Endodermal cell (in vitro differentiated cells): ENCODE data around the gene MZT2A. TPM values are rescaled to one million over a fixed set of nuclear protein-coding genes. Genes with fewer than 3 reads are reported as not detected.
"Not testable (repeated sequence)": the region's sequence is repeated elsewhere in the genome, so short reads cannot be mapped to it uniquely, and the experiment has no call there.

Source experiments
- DNase-seq: peaks from one replicate; pipeline ENCODE4 v3.0.0-alpha.2; 2017
- H3K27ac ChIP-seq: 2 replicates; pipeline ENCODE4 v1.5.1; 2013; ENCODE audit warnings: mild to moderate bottlenecking, low read depth, low read length, moderate library complexity
- H3K27me3 ChIP-seq: 2 replicates; pipeline ENCODE4 v1.6.1; 2013; ENCODE audit warnings: mild to moderate bottlenecking, low read length, moderate library complexity; ENCODE audit not compliant: insufficient read depth, control insufficient read depth, poor library complexity, severe bottlenecking
- H3K36me3 ChIP-seq: 2 replicates; pipeline ENCODE4 v1.7.0; 2013; ENCODE audit warnings: mild to moderate bottlenecking, low read length, moderate library complexity; ENCODE audit not compliant: control insufficient read depth, insufficient read depth
- H3K4me1 ChIP-seq: one replicate; pipeline ENCODE4 v1.7.0; 2013; ENCODE audit warnings: low read length; ENCODE audit not compliant: control insufficient read depth, insufficient read depth
- H3K4me3 ChIP-seq: 2 replicates; pipeline ENCODE4 v1.5.1; 2013; ENCODE audit warnings: mild to moderate bottlenecking, low read length, moderate library complexity
- H3K9ac ChIP-seq: 2 replicates; pipeline ENCODE4 v1.6.1; 2013; ENCODE audit warnings: mild to moderate bottlenecking, low read length, moderate library complexity; ENCODE audit not compliant: poor library complexity, severe bottlenecking; ENCODE audit errors: extremely low read depth
- H3K9me3 ChIP-seq: 2 replicates; pipeline ENCODE4 v1.6.1; 2013; ENCODE audit warnings: mild to moderate bottlenecking, low read length, moderate library complexity; ENCODE audit not compliant: control insufficient read depth
- H3K27ac Mint-ChIP-seq: 2 replicates; pipeline ENCODE4 v1.8.0; 2020; ENCODE audit warnings: mixed read lengths
- H3K27me3 Mint-ChIP-seq: 2 replicates; pipeline ENCODE4 v1.8.0; 2021; ENCODE audit warnings: mild to moderate bottlenecking, mixed read lengths; ENCODE audit not compliant: insufficient read depth
- H3K36me3 Mint-ChIP-seq: 2 replicates; pipeline ENCODE4 v1.8.0; 2020; ENCODE audit warnings: low read depth, mixed read lengths
- H3K4me1 Mint-ChIP-seq: 2 replicates; pipeline ENCODE4 v1.8.0; 2020; ENCODE audit warnings: mixed read lengths
- H3K4me3 Mint-ChIP-seq: 2 replicates; pipeline ENCODE4 v1.8.0; 2020; ENCODE audit warnings: mild to moderate bottlenecking, moderate library complexity, mixed read lengths
- H3K9me3 Mint-ChIP-seq: 2 replicates; pipeline ENCODE4 v1.8.0; 2020; ENCODE audit warnings: mild to moderate bottlenecking, mixed read lengths
- WGBS, 2 experiments: methylation state at CpG; one replicate each; pipeline versions ENCODE4 v1.1.5 to v1.1.7; 2013; ENCODE audit warnings: missing lambda C conversion rate in 2 of 2, mixed read lengths in 1 of 2; ENCODE audit not compliant: insufficient coverage in 1 of 2, insufficient read length in 1 of 2; 5-methylcytosine and 5-hydroxymethylcytosine counted together
- total RNA-seq, 2 donors: library from RNA; stranded (reverse); fragmentation: NEBNext Ultra II Directional in 1 of 2; extraction: Animal tissue kit (Norgen Biotek cat#: 25700) in 1 of 2; gene quantifications; 2 replicates in 1 of 2; 3 replicates in 1 of 2; pipeline ENCODE4 v1.2.1, GENCODE V29; 2021
- TF ChIP-seq, protein P1 (sequence below): fragments of 200-600 bp; sonication (generic); conservative IDR thresholded peaks from 2 replicates; pipeline ENCODE4 v1.5.0; 2021; ENCODE audit warnings: antibody characterized with exemption, mild to moderate bottlenecking

MZT2A gene
- total RNA-seq, 2 donors from 2014 or later: 133 to 144 TPM

DNA sequence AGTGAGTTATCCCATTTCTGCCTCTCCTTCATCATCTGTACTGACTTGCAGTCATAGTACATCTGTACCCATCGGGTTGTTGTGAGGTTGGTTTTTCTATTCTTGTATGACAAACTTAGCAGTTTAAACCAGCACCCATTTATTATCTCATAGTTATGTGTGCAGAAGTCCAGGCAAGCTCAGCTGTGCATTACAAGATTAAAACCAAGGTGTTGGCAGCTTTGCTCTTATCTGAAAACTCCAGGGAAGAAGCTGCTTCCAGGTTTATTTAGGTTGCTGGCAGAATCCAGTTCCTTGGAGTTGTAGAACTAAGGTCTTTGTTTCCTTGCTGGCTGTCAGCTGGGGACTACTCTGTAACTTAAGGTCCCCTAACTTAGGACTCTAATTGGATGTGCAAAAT lies 3.3 kb upstream of the MZT2A start:
- H3K9me3 ChIP-seq, H3K4me1 ChIP-seq, DNase-seq, H3K9me3 Mint-ChIP-seq, H3K27ac ChIP-seq, H3K27me3 Mint-ChIP-seq, H3K27ac Mint-ChIP-seq, H3K27me3 ChIP-seq, H3K9ac ChIP-seq: not testable (repeated sequence)
- H3K4me3 ChIP-seq: peak overlapping the region; percentile 28
- H3K36me3 ChIP-seq: peaks cover 26% of the 10 kb centered on the region
- Mint-ChIP-seq H3K4me3 (peak overlapping the region; percentile 95), H3K4me1 (peaks cover 14% of the 10 kb centered on the region), H3K36me3 (peaks cover 28% of the 10 kb centered on the region)
- no CpG with 5 or more reads among the region's 1 CpG for WGBS, 2 experiments

DNA sequence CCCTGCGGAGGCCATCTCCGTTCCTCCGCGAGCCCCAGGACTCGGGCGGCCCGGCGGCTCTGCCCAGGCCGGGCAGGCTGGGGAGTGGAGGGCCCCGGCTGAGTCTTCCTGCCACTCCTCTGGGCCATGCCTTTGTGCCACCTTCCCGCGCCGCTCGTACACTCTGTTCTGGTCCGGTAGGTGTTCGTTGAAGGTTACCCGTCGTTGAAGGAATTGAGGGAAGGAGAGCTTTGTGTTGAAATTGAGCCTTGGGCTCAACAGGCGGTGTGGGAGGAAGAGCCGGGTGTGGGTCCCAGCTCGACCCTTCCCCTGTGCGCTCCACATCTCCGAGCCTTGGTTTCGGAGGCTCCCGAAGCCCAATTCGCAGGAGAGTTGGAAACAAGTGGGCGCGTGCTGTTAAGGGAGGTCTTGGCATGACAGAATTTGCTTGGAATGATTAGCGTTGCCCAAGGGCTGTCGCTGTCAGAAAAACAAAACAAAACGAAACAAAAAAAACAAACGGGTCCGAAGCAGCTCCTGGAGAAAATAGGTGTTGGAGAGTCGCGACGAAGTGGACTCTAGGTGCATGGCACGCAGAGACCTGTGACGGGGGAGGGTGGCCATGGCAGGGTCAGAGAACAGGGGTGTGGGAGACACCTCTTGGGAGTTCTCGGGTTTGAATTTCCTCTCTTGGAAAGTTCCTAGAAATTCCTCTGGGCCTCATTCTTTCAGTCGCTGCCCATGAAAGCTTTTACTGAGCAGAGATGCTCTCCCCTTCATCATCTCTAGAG lies 1.2 kb upstream of the MZT2A start:
- WGBS, 2 experiments: 0 to 1% methylated on average over 29 to 40 of the region's 40 CpGs
- DNase-seq: no peak
- H3K9me3 Mint-ChIP-seq: no peaks in the 10 kb centered on the region

DNA sequence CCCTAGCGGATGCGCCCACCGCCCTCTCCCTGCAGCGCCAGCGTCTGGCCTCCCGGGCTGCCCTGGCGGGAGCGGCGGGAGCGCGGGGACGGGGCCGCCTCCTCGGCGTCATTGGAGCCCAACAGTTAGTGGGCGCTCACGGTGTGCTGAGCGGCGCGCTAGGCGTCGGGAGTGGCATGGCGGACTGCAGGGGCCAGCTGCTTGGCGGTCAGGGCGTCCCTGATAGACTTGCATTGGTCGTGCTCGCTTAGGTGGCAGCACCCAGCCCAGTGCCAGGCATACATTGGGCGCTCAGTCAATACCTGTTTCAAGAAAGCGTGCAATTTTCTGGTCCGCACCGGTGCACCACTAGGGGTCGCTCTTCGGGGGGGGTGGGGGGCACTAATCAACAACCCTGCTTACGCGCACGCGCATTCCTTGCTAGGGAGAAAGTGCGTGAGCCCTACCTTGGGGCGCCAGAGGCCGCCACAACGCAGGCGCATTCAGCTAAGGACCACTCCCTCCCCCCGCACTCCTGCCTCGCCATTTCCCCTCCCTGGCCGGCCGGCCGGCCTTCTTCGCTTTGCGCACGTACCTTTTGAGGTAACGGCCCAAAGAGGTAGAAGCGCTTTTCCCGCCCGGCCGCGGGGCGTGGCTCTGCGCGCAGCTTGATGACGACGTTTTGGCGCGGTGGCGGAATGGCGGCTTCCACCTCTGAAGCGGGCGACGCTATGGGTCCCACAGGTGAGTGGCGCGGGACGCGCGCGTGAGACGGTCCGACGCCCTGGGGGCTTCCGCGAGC lies 411 bp upstream of the MZT2A start:
- Histone ChIP-seq H3K4me1 (no peaks in the 10 kb centered on the region), H3K27me3 (no peaks in the 10 kb centered on the region), H3K9ac (peak overlapping the region; percentile 88), H3K4me3 (peak overlapping the region; percentile 96), H3K9me3 (no peaks in the 10 kb centered on the region), H3K27ac (peak overlapping the region; percentile 77), H3K36me3 (peaks cover 4% of the 10 kb centered on the region)
- H3K9me3 Mint-ChIP-seq: no peaks in the 10 kb centered on the region
- H3K4me3 Mint-ChIP-seq: peak overlapping the region; percentile 95
- no peaks in the 10 kb centered on the region for H3K27me3 Mint-ChIP-seq
- WGBS, 2 experiments: 0% methylated on average over 38 to 79 of the region's 79 CpGs
- peak; percentile 99 for DNase-seq
- TF ChIP-seq, protein P1, sequence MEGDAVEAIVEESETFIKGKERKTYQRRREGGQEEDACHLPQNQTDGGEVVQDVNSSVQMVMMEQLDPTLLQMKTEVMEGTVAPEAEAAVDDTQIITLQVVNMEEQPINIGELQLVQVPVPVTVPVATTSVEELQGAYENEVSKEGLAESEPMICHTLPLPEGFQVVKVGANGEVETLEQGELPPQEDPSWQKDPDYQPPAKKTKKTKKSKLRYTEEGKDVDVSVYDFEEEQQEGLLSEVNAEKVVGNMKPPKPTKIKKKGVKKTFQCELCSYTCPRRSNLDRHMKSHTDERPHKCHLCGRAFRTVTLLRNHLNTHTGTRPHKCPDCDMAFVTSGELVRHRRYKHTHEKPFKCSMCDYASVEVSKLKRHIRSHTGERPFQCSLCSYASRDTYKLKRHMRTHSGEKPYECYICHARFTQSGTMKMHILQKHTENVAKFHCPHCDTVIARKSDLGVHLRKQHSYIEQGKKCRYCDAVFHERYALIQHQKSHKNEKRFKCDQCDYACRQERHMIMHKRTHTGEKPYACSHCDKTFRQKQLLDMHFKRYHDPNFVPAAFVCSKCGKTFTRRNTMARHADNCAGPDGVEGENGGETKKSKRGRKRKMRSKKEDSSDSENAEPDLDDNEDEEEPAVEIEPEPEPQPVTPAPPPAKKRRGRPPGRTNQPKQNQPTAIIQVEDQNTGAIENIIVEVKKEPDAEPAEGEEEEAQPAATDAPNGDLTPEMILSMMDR: peak; percentile 78
- peaks cover 16% of the 10 kb centered on the region for H3K4me1 Mint-ChIP-seq
- peak overlapping the region; percentile 98 for H3K27ac Mint-ChIP-seq
- peaks cover 11% of the 10 kb centered on the region for H3K36me3 Mint-ChIP-seq

More for the DNA sequence above, 1.2 kb upstream of the MZT2A start:
- Mint-ChIP-seq H3K4me3 (peak overlapping the region; percentile 95), H3K36me3 (peaks cover 10% of the 10 kb centered on the region), H3K27me3 (no peaks in the 10 kb centered on the region), H3K27ac (peak overlapping the region; percentile 98), H3K4me1 (peaks cover 16% of the 10 kb centered on the region)
- Histone ChIP-seq H3K4me3 (peak overlapping the region; percentile 96), H3K27me3 (no peaks in the 10 kb centered on the region), H3K27ac (peak overlapping the region; percentile 40), H3K36me3 (peaks cover 9% of the 10 kb centered on the region), H3K4me1 (no peaks in the 10 kb centered on the region), H3K9me3 (no peaks in the 10 kb centered on the region), H3K9ac (peak overlapping the region; percentile 88)
- TF ChIP-seq, protein P1: no peak

DNA sequence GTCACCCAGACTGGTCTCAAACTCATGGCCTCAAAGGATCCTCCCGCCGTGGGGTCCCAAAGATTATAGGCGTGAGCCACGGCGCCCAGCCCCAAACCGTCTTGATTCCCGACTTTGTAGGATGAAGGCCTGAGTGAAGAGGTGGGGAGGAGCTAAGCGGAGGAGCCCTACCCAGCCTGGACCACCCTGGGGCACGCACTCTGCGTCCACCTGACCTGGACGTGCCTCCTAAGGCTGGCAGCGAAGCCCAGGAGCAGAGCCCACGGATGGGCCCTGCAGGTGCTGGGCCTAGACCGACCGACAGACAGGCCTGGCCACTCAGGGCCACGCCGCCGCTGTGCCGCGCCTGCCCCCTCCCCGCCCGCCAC lies 744 bp downstream of the MZT2A start:
- H3K27ac ChIP-seq, H3K27me3 ChIP-seq, H3K27me3 Mint-ChIP-seq, H3K4me1 ChIP-seq, H3K9me3 ChIP-seq, H3K9ac ChIP-seq, H3K36me3 ChIP-seq, H3K27ac Mint-ChIP-seq, H3K9me3 Mint-ChIP-seq, H3K36me3 Mint-ChIP-seq: not testable (repeated sequence)
- Mint-ChIP-seq H3K4me3 (peak overlapping the region; percentile 95), H3K4me1 (peaks cover 16% of the 10 kb centered on the region)
- H3K4me3 ChIP-seq: peak overlapping the region; percentile 77
- WGBS, 2 experiments: 21% methylated on average over 15 of the region's 22 CpGs; no CpG with 5 or more reads in 1 of the 2 experiments
- DNase-seq: peak; percentile 67

DNA sequence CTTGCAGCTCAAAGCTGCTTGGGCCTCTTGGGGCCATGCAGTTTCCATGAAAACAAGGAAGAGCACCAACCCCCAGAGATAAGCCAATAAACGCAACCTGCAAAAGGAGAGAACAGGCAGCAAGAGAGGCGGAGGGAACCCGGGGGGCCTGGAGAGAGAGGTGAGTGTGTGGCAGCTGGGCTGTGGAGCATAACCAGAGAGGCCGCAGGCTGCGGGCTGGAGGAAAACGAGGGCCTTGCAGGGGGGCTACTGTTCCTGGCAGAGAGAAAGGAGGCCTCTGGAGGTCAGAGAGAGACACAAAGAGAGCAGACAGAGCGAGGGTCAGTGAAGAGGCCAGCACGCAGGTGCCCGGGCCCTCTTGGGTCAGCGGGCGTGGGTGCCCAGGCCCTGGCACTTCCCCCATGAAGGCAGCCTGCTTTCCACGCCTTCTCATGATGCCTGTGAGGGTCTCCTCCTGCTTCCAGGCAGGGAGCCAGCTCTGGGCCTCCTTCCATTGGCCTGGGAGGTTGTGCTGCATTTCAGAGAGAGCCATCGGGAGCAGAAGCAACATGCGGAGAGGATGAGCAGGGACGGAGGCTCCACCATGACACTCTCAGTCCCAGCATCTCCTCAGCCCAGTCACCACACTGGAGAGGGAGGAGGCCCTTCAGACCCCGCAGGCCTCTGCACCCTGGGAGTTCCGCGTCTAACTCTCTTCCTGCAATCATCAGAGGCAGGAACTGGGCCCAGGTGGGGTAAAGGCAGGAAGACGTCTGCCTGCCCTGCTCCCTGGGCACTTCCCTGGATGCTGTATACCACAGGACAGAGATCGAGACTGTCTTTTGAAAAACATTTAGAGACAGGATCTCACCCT lies 1.4 kb downstream of the MZT2A start:
- Mint-ChIP-seq H3K4me3 (peak overlapping the region; percentile 95), H3K4me1 (peaks cover 15% of the 10 kb centered on the region)
- not testable (repeated sequence) for H3K27ac Mint-ChIP-seq, H3K36me3 ChIP-seq, H3K4me1 ChIP-seq, H3K27me3 ChIP-seq, H3K27ac ChIP-seq, H3K36me3 Mint-ChIP-seq, H3K9me3 ChIP-seq, H3K27me3 Mint-ChIP-seq, H3K9me3 Mint-ChIP-seq, H3K9ac ChIP-seq
- DNase-seq: peak; percentile 57
- H3K4me3 ChIP-seq: peak overlapping the region; percentile 77
- 43 to 69% methylated on average over 1 to 19 of the region's 20 CpGs for WGBS, 2 experiments
